Keratinocyte (primary cell): ENCODE results near the gene PPM1H. TPM values are rescaled to one million over a fixed set of nuclear protein-coding genes. Genes with fewer than 3 reads are reported as not detected.

Source experiments
- DNase-seq: peaks from one replicate; pipeline ENCODE4 v3.0.0-alpha.2; 2011; ENCODE audit warnings: low read depth, missing footprints, low spot score
- FAIRE-seq: peaks from 2 replicates; lab custom pipeline; 2011; peaks lifted over from hg19 to GRCh38; lab: Jason Lieb, UNC
- H2AFZ ChIP-seq: 2 replicates; pipeline ENCODE4 v1.6.0; 2012; ENCODE audit warnings: low read length, control low read depth, inconsistent platforms; ENCODE audit not compliant: control insufficient read depth
- H3K27ac ChIP-seq: 2 replicates; pipeline ENCODE4 v1.5.1; 2011; ENCODE audit warnings: low read length; ENCODE audit not compliant: control insufficient read depth, insufficient read depth
- H3K27me3 ChIP-seq: 3 replicates; pipeline ENCODE4 v1.6.0; 2011; ENCODE audit warnings: low read length; ENCODE audit not compliant: control insufficient read depth, insufficient read depth; ENCODE audit errors: extremely low read depth
- H3K36me3 ChIP-seq, 2 experiments: 2 replicates in 1 of 2; 3 replicates in 1 of 2; pipeline ENCODE4 v1.5.1; 2011; ENCODE audit warnings: low read length in 2 of 2, mild to moderate bottlenecking in 1 of 2; ENCODE audit not compliant: control insufficient read depth in 2 of 2, insufficient read depth in 2 of 2; ENCODE audit errors: extremely low read depth in 1 of 2
- H3K4me1 ChIP-seq: 3 replicates; pipeline ENCODE4 v1.5.1; 2011; ENCODE audit warnings: low read length; ENCODE audit not compliant: control insufficient read depth, insufficient read depth; ENCODE audit errors: extremely low read depth
- H3K4me2 ChIP-seq: 3 replicates; pipeline ENCODE4 v1.6.0; 2011; ENCODE audit warnings: low read depth, low read length; ENCODE audit not compliant: control insufficient read depth, insufficient read depth; ENCODE audit errors: extremely low read depth
- H3K4me3 ChIP-seq, 3 experiments: fragments of 200-600 bp in 1 of 3; sonication (generic) in 1 of 3; 2 replicates in 2 of 3; 3 replicates in 1 of 3; pipeline ENCODE4 v1.5.1; 2011 to 2016; ENCODE audit warnings: low read length in 3 of 3, mild to moderate bottlenecking in 3 of 3, control low read depth in 2 of 3, inconsistent platforms in 1 of 3, low read depth in 1 of 3, mixed read lengths in 1 of 3, mixed run types in 1 of 3, moderate library complexity in 1 of 3; ENCODE audit not compliant: control insufficient read depth in 2 of 3, insufficient read depth in 2 of 3; ENCODE audit errors: extremely low read depth in 1 of 3
- H3K79me2 ChIP-seq: 2 replicates; pipeline ENCODE4 v1.6.0; 2012; ENCODE audit warnings: low read length; ENCODE audit not compliant: control insufficient read depth, insufficient read depth
- H3K9ac ChIP-seq: 3 replicates; pipeline ENCODE4 v1.6.0; 2011; ENCODE audit warnings: low read length; ENCODE audit not compliant: control insufficient read depth, insufficient read depth; ENCODE audit errors: extremely low read depth
- H3K9me1 ChIP-seq: 3 replicates; pipeline ENCODE4 v1.6.0; 2011; ENCODE audit warnings: low read length; ENCODE audit not compliant: control insufficient read depth, insufficient read depth; ENCODE audit errors: extremely low read depth
- H3K9me3 ChIP-seq: 2 replicates; pipeline ENCODE4 v1.5.1; 2012; ENCODE audit warnings: low read depth, low read length; ENCODE audit not compliant: control insufficient read depth
- H4K20me1 ChIP-seq: 3 replicates; pipeline ENCODE4 v1.6.0; 2011; ENCODE audit warnings: low read length; ENCODE audit not compliant: control insufficient read depth, insufficient read depth; ENCODE audit errors: extremely low read depth
- EZH2 ChIP-seq: IDR thresholded peaks from one replicate; pipeline ENCODE4 v1.6.1; 2012; ENCODE audit warnings: inconsistent platforms, mild to moderate bottlenecking, low read length, moderate library complexity
- dilution Hi-C: fragments of 300-500 bp; cut with MboI; formaldehyde crosslinking; loops from one replicate; pipeline ENCODE4 v1.7.0; 2020; ENCODE audit warnings: low sequenced_read_pairs; ENCODE audit not compliant: extremely low pct_ligation_motif_present
- polyA plus RNA-seq, 5 experiments: library from polyadenylated mRNA; depleted of rRNA in 3 of 5; stranded (reverse) in 3 of 5; stranded (forward) in 1 of 5; unstranded in 1 of 5; fragments of >200 nt; gene quantifications; 1 replicate in 1 of 5; 2 replicates in 3 of 5; 3 replicates in 1 of 5; pipeline versions ENCODE4 v1.2.1 to v1.2.3, GENCODE V29; 2011 to 2012; ENCODE audit warnings: missing spikeins in 2 of 5, low read depth in 1 of 5, low replicate concordance in 1 of 5
- TF ChIP-seq, protein P1 (sequence below), 3 experiments: IDR thresholded peaks in 1 of 3; conservative IDR thresholded peaks in 1 of 3; optimal IDR thresholded peaks in 1 of 3; 2 replicates in 2 of 3; 3 replicates in 1 of 3; pipeline versions ENCODE3 to v1.5.1; 2011; ENCODE audit warnings: low read length in 3 of 3, mild to moderate bottlenecking in 3 of 3, moderate library complexity in 2 of 3, control low read depth in 1 of 3, inconsistent platforms in 1 of 3; ENCODE audit not compliant: insufficient read depth in 2 of 3; ENCODE audit errors: extremely low read depth in 1 of 3

PPM1H gene
- polyA plus RNA-seq, 1 donor (not counting 4 experiments of a cell fraction or from before 2014, with no cell fraction given): 0.09 TPM

DNA sequence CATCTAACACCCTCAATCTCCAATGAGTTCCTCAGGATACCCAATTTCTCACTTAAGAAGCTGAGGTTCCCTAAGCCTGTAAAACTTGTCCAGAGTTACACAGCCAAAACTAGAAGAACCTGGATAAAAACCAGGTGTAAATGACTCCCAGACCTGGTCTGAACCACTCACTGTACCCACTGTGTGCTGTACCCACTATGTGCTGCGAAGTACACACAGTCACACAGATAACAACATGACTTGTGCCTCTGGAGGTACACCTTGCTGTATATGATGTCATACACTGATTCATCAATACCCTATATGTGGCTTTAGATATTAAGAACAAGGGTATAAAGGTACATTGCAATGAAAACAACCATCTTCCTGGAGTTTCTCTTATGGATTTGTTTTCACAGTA, 66.1 kb downstream of the PPM1H start:
- dilution Hi-C loops: no loop called here
- Histone ChIP-seq H3K4me2 (no peak overlapping the region), H2AFZ (no peak overlapping the region), H3K4me1 (peaks cover 5% of the 10 kb centered on the region), H3K27me3 (peaks cover 2% of the 10 kb centered on the region), H3K36me3 (no peaks in the 10 kb centered on the region), H3K9me3 (no peaks in the 10 kb centered on the region), H3K9me1 (no peaks in the 10 kb centered on the region), H3K27ac (no peak overlapping the region), H3K9ac (no peak overlapping the region), H3K4me3 (no peak overlapping the region), H3K79me2 (no peaks in the 10 kb centered on the region), H4K20me1 (no peaks in the 10 kb centered on the region)
- no peak for FAIRE-seq
- no peak for DNase-seq
- no peak for TF ChIP-seq EZH2
- TF ChIP-seq, protein P1, sequence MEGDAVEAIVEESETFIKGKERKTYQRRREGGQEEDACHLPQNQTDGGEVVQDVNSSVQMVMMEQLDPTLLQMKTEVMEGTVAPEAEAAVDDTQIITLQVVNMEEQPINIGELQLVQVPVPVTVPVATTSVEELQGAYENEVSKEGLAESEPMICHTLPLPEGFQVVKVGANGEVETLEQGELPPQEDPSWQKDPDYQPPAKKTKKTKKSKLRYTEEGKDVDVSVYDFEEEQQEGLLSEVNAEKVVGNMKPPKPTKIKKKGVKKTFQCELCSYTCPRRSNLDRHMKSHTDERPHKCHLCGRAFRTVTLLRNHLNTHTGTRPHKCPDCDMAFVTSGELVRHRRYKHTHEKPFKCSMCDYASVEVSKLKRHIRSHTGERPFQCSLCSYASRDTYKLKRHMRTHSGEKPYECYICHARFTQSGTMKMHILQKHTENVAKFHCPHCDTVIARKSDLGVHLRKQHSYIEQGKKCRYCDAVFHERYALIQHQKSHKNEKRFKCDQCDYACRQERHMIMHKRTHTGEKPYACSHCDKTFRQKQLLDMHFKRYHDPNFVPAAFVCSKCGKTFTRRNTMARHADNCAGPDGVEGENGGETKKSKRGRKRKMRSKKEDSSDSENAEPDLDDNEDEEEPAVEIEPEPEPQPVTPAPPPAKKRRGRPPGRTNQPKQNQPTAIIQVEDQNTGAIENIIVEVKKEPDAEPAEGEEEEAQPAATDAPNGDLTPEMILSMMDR (optimal IDR thresholded peaks at IDR 0.05 in 1 of 3, IDR thresholded peaks at IDR 0.05 in 1 of 3, conservative IDR thresholded peaks at IDR 0.05 in 1 of 3; ENCODE audit: extremely low read depth in 1 of 3, insufficient read depth in 2 of 3, low read length in 3 of 3): no peak

DNA sequence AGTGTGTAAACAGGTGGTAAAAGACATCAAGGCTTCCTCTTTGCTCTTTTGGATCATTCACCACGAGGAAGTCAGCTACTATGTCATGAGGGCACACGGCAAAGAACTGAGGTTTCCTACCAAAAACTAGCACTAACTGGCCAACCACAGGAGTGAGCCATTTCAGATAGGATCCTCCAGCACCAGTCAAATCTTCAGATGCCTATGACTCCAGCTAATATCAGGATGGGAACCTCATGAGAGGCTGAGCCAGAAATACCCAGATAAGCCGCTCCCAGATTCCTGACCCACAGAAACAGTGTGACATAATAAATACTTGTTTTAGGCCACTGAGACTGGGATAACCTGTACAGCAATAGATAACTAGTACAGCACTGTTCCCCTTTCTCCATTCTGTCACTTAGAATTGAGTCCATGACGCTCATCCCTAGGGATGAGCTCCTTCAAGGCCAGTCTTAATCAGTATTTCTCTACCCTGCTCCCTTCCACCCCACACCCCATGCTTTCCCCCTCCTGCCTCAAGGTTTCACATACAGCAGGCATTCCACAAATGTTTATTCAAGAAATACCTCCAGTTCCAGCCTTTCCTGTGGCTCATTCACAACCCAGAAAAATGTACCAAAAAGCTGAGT, 68.4 kb downstream of the PPM1H start:
- Histone ChIP-seq H4K20me1 (no peaks in the 10 kb centered on the region), H3K36me3 (no peaks in the 10 kb centered on the region), H3K4me2 (no peak overlapping the region), H3K9me3 (no peaks in the 10 kb centered on the region), H3K4me3 (no peak overlapping the region), H3K9ac (no peak overlapping the region), H3K27me3 (no peaks in the 10 kb centered on the region), H2AFZ (no peak overlapping the region), H3K79me2 (no peaks in the 10 kb centered on the region), H3K27ac (no peak overlapping the region), H3K9me1 (no peaks in the 10 kb centered on the region), H3K4me1 (peaks cover 19% of the 10 kb centered on the region)
- dilution Hi-C loops: no loop called here
- TF ChIP-seq EZH2: no peak
- TF ChIP-seq, protein P1 (optimal IDR thresholded peaks at IDR 0.05 in 1 of 3, IDR thresholded peaks at IDR 0.05 in 1 of 3, conservative IDR thresholded peaks at IDR 0.05 in 1 of 3; ENCODE audit: extremely low read depth in 1 of 3, insufficient read depth in 2 of 3, low read length in 3 of 3): no peak
- FAIRE-seq (peak; percentile 17), DNase-seq (no peak)
